ENCODE results near the gene C2CD3.

C2CD3 gene

GRCh38 chr11:74024261-74025029, 146.4 kb downstream of the C2CD3 start:
- H3K36me3 ChIP-seq (replicated peaks; ENCODE audit: low read depth, low read length) = peaks cover 8% of the 10 kb centered on the region
- H3K27ac ChIP-seq (ENCODE audit: low read length) = no peak overlapping the region
- no peaks in the 10 kb centered on the region for H3K79me2 ChIP-seq (ENCODE audit: low read length)
- no peaks in the 10 kb centered on the region for H3K27me3 ChIP-seq (ENCODE audit: low read depth, low read length)
- no peak overlapping the region for H3K4me3 ChIP-seq (ENCODE audit: low read length)
- peaks cover 23% of the 10 kb centered on the region for H3K4me1 ChIP-seq (ENCODE audit: low read length)
- H3K9me3 ChIP-seq (ENCODE audit: insufficient read depth, low read length) = no peaks in the 10 kb centered on the region
- H3K4me2 ChIP-seq (ENCODE audit: low read length) = no peak overlapping the region
- no peak overlapping the region for H2AFZ ChIP-seq (ENCODE audit: low read depth, low read length)
- no peak for TF ChIP-seq EZH2phosphoT487 (IDR thresholded peaks at IDR 0.05; ENCODE audit: low read depth)
- no peak overlapping the region for H3K9ac ChIP-seq (ENCODE audit: low read length)
- H4K20me1 ChIP-seq (ENCODE audit: insufficient read depth, low read length) = no peaks in the 10 kb centered on the region

DNA sequence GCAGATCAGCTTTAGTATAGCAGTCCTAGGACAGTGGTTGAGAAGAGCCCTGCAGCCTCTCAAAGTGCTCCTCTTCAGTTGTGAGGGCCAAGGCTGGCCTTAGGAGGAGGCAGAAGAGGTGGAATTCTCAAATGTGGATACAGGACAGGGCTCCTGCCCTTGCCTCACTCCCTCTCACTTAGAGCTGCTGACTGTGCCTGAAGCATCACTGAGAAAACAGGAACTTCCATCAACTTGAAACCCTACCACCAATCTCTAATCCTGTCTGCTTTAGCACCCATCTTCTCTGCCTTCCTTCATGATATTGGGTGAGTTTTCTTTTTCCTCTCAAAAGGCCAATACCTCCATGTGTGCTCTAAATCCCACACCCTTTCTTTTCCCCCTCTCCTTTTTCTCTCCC, 147.5 kb downstream of the C2CD3 start:
- Histone ChIP-seq H3K9me3 (ENCODE audit: insufficient read depth, low read length) (no peaks in the 10 kb centered on the region), H3K36me3 (replicated peaks; ENCODE audit: low read depth, low read length) (peaks cover 11% of the 10 kb centered on the region), H3K27me3 (ENCODE audit: low read depth, low read length) (no peaks in the 10 kb centered on the region), H4K20me1 (ENCODE audit: insufficient read depth, low read length) (no peaks in the 10 kb centered on the region), H3K9ac (ENCODE audit: low read length) (no peak overlapping the region), H3K4me1 (ENCODE audit: low read length) (peaks cover 23% of the 10 kb centered on the region), H3K27ac (ENCODE audit: low read length) (no peak overlapping the region), H3K79me2 (ENCODE audit: low read length) (no peaks in the 10 kb centered on the region), H3K4me2 (ENCODE audit: low read length) (no peak overlapping the region), H3K4me3 (ENCODE audit: low read length) (no peak overlapping the region), H2AFZ (ENCODE audit: low read depth, low read length) (no peak overlapping the region)
- TF ChIP-seq EZH2phosphoT487 (IDR thresholded peaks at IDR 0.05; ENCODE audit: low read depth) = no peak
- no peak for TF ChIP-seq CTCF (IDR thresholded peaks at IDR 0.05; ENCODE audit: low read depth, low read length)

DNA sequence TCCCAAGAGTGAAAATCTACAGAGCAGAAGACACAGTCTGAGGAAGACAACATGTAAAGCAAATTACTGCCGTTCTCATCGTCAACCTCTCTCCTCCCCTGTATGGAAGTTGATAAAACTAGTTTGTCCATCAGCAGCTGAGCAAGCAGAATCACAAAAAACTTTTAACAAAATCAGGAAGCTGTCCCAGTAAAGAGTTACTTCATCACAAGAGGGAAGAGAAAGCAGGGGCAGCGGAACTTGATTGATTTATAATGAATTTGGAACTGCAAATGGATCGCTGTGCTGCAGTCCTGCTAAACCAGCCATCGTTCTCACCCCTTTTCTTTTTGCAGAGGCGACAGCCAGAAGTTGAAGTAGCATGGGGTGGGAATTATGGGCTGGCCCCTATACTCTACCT, 148.3 kb downstream of the C2CD3 start:
- no peak overlapping the region for H3K4me2 ChIP-seq (ENCODE audit: low read length)
- peaks cover 23% of the 10 kb centered on the region for H3K4me1 ChIP-seq (ENCODE audit: low read length)
- no peak overlapping the region for H3K9ac ChIP-seq (ENCODE audit: low read length)
- H3K9me3 ChIP-seq (ENCODE audit: insufficient read depth, low read length) = no peaks in the 10 kb centered on the region
- no peaks in the 10 kb centered on the region for H4K20me1 ChIP-seq (ENCODE audit: insufficient read depth, low read length)
- no peak overlapping the region for H3K27ac ChIP-seq (ENCODE audit: low read length)
- TF ChIP-seq CTCF (IDR thresholded peaks at IDR 0.05; ENCODE audit: low read depth, low read length) (no peak), EZH2phosphoT487 (IDR thresholded peaks at IDR 0.05; ENCODE audit: low read depth) (no peak)
- H3K79me2 ChIP-seq (ENCODE audit: low read length) = no peaks in the 10 kb centered on the region
- no peaks in the 10 kb centered on the region for H3K27me3 ChIP-seq (ENCODE audit: low read depth, low read length)
- H2AFZ ChIP-seq (ENCODE audit: low read depth, low read length) = no peak overlapping the region
- H3K4me3 ChIP-seq (ENCODE audit: low read length) = no peak overlapping the region
- peaks cover 11% of the 10 kb centered on the region for H3K36me3 ChIP-seq (replicated peaks; ENCODE audit: low read depth, low read length)

DNA sequence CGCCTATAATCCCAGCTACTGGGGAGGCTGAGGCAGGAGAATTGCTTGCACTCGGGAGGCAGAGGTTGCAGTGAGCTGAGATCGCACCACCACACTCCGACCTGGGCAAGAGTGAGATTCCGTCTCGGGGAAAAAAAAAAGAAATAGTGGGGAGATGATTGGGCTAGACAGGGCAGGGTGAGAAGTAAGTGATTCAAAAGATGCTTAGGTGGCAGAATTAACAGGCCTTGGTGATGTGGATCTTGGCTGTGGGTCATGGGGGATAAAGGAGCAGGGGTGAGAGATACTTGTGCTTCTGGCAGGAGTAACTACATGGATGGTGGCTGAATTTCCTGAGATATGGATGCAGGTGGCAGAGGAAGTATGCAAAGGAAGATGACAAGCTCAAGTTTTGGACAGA, 148.8 kb downstream of the C2CD3 start:
- Histone ChIP-seq H3K36me3 (replicated peaks; ENCODE audit: low read depth, low read length) (peaks cover 11% of the 10 kb centered on the region), H3K9ac (ENCODE audit: low read length) (no peak overlapping the region), H3K4me3 (ENCODE audit: low read length) (no peak overlapping the region), H3K4me1 (ENCODE audit: low read length) (peaks cover 23% of the 10 kb centered on the region), H3K27me3 (ENCODE audit: low read depth, low read length) (no peaks in the 10 kb centered on the region), H4K20me1 (ENCODE audit: insufficient read depth, low read length) (no peaks in the 10 kb centered on the region), H3K4me2 (ENCODE audit: low read length) (no peak overlapping the region), H3K9me3 (ENCODE audit: insufficient read depth, low read length) (no peaks in the 10 kb centered on the region), H3K79me2 (ENCODE audit: low read length) (no peaks in the 10 kb centered on the region), H3K27ac (ENCODE audit: low read length) (no peak overlapping the region), H2AFZ (ENCODE audit: low read depth, low read length) (no peak overlapping the region)
- TF ChIP-seq CTCF (IDR thresholded peaks at IDR 0.05; ENCODE audit: low read depth, low read length) (no peak), EZH2phosphoT487 (IDR thresholded peaks at IDR 0.05; ENCODE audit: low read depth) (no peak)
